Hepatocyte (in vitro differentiated cells): Measurements from ENCODE around the gene APOB.

Source experiments
- CTCF ChIP-seq: fragments of 200-600 bp; sonication (generic); IDR thresholded peaks from 2 replicates; pipeline ENCODE4 v1.5.1; 2016; ENCODE audit warnings: antibody characterized with exemption, mild to moderate bottlenecking; ENCODE audit not compliant: poor library complexity
- EZH2 ChIP-seq: fragments of 200-600 bp; sonication (generic); IDR thresholded peaks from 2 replicates; pipeline ENCODE4 v1.6.1; 2016; ENCODE audit warnings: antibody characterized with exemption, mild to moderate bottlenecking, borderline replicate concordance

GRCh38 chr2:21020031-21020667 is 23.7 kb downstream of the APOB start:
- TF ChIP-seq CTCF: no peak
- no peak for TF ChIP-seq EZH2
